H1 (cell line): ENCODE measurements around the gene FLT4. TPM values are rescaled to one million over a fixed set of nuclear protein-coding genes. Genes with fewer than 3 reads are reported as not detected.

Experiments
- BRCA1 ChIP-seq: IDR thresholded peaks from 2 replicates; pipeline ENCODE4 v1.6.1; 2012; ENCODE audit warnings: low read depth, low read length, improper control_type of control experiment
- CHD7 ChIP-seq: fragments of 300-600 bp; sonication (generic); IDR thresholded peaks from 2 replicates; pipeline ENCODE4 v1.7.1; 2012; ENCODE audit warnings: low read length, moderate library complexity, mild to moderate bottlenecking, inconsistent platforms; ENCODE audit not compliant: insufficient replicate concordance
- polyA plus RNA-seq, 7 experiments: library from polyadenylated mRNA; depleted of rRNA in 3 of 7; stranded (reverse) in 5 of 7; unstranded in 2 of 7; fragments of >200 nt in 5 of 7; fragments of 200-250 nt in 2 of 7; gene quantifications; 1 replicate in 5 of 7; 2 replicates in 1 of 7; 4 replicates in 1 of 7; pipeline versions ENCODE4 v1.2.1 to v1.2.3, GENCODE V29; 2011 to 2013; ENCODE audit warnings: missing spikeins in 2 of 7, mixed read lengths in 2 of 7
- total RNA-seq: library from RNA; stranded (reverse); fragmentation: NEBNext Ultra II Directional; extraction: Animal tissue kit (Norgen Biotek cat#: 25700); gene quantifications from 2 replicates; pipeline ENCODE4 v1.2.1, GENCODE V29; 2021

The FLT4 gene
- total and polyA plus RNA-seq, 2 of the 8 experiments (the other 6 are each of a cell fraction or from before 2014, with no cell fraction given) = 6.5 to 7.7 TPM

- TF ChIP-seq CHD7 = no peak
- TF ChIP-seq BRCA1 = no peak
Observed at GRCh38 chr5:180600554-180601041, 48.8 kb downstream of the FLT4 start (continued).
